Endothelial cell (in vitro differentiated cells): ENCODE data around the gene TSPAN9. TPM values are rescaled to one million over a fixed set of nuclear protein-coding genes. Genes with fewer than 3 reads are reported as not detected.
A peak's percentile ranks its signal among the peaks of the same experiment; 100 is the strongest.

Source experiments
- DNase-seq: peaks from one replicate; pipeline ENCODE4 v3.0.0; 2021; ENCODE audit warnings: low spot score
- H3K27ac Mint-ChIP-seq: one replicate; pipeline ENCODE4 v1.8.0; 2021; ENCODE audit warnings: mixed read lengths, inconsistent platforms; ENCODE audit not compliant: unreplicated experiment
- H3K27me3 Mint-ChIP-seq: one replicate; pipeline ENCODE4 v1.8.0; 2021; ENCODE audit warnings: mild to moderate bottlenecking, moderate library complexity, mixed read lengths, inconsistent platforms; ENCODE audit not compliant: unreplicated experiment
- H3K36me3 Mint-ChIP-seq: one replicate; pipeline ENCODE4 v1.8.0; 2021; ENCODE audit warnings: mild to moderate bottlenecking, low read depth, mixed read lengths, inconsistent platforms; ENCODE audit not compliant: unreplicated experiment
- H3K4me1 Mint-ChIP-seq: one replicate; pipeline ENCODE4 v1.8.0; 2021; ENCODE audit warnings: mild to moderate bottlenecking, mixed read lengths, inconsistent platforms; ENCODE audit not compliant: unreplicated experiment
- H3K4me3 Mint-ChIP-seq: one replicate; pipeline ENCODE4 v1.8.0; 2021; ENCODE audit warnings: mild to moderate bottlenecking, mixed read lengths, inconsistent platforms; ENCODE audit not compliant: unreplicated experiment
- H3K9me3 Mint-ChIP-seq: one replicate; pipeline ENCODE4 v1.8.0; 2021; ENCODE audit warnings: mixed read lengths, inconsistent platforms; ENCODE audit not compliant: unreplicated experiment
- CTCF ChIP-seq: fragments of 200-600 bp; sonication (generic); IDR thresholded peaks from one replicate; pipeline ENCODE4 v1.5.0; 2021; ENCODE audit warnings: antibody characterized with exemption; ENCODE audit not compliant: unreplicated experiment
- total RNA-seq: library from RNA; stranded (reverse); fragmentation: NEBNext Ultra II Directional; extraction: Animal tissue kit (Norgen Biotek cat#: 25700); gene quantifications from one replicate; pipeline ENCODE4 v1.2.1, GENCODE V29; 2021; ENCODE audit not compliant: unreplicated experiment

TSPAN9 gene
- total RNA-seq, 1 donor from 2014 or later: 116 TPM

- DNase-seq: peak; percentile 86
Observed at GRCh38 chr12:3122841-3123678, 45.9 kb downstream of the TSPAN9 start.

GRCh38 chr12:3123729-3124128, 46.5 kb downstream of the TSPAN9 start:
- Mint-ChIP-seq H3K4me1 (peaks cover 62% of the 10 kb centered on the region), H3K27me3 (peaks cover 7% of the 10 kb centered on the region), H3K4me3 (no peak overlapping the region), H3K9me3 (no peaks in the 10 kb centered on the region), H3K27ac (peak overlapping the region; percentile 88), H3K36me3 (peaks cover 18% of the 10 kb centered on the region)
- DNase-seq: no peak
- TF ChIP-seq CTCF: no peak

More at GRCh38 chr12:3122841-3123678, 45.9 kb downstream of the TSPAN9 start:
- H3K27ac Mint-ChIP-seq: peak overlapping the region; percentile 98
- H3K9me3 Mint-ChIP-seq: no peaks in the 10 kb centered on the region
- no peak for TF ChIP-seq CTCF
- peaks cover 11% of the 10 kb centered on the region for H3K36me3 Mint-ChIP-seq
- H3K27me3 Mint-ChIP-seq: peaks cover 8% of the 10 kb centered on the region
- no peak overlapping the region for H3K4me3 Mint-ChIP-seq
- H3K4me1 Mint-ChIP-seq: peaks cover 61% of the 10 kb centered on the region

GRCh38 chr12:3124917-3125316, 47.7 kb downstream of the TSPAN9 start:
- Mint-ChIP-seq H3K27ac (no peak overlapping the region), H3K36me3 (peaks cover 20% of the 10 kb centered on the region), H3K4me3 (no peak overlapping the region), H3K27me3 (peaks cover 4% of the 10 kb centered on the region), H3K4me1 (peaks cover 60% of the 10 kb centered on the region), H3K9me3 (no peaks in the 10 kb centered on the region)
- no peak for DNase-seq
- no peak for TF ChIP-seq CTCF

GRCh38 chr12:3125674-3126073, 48.5 kb downstream of the TSPAN9 start:
- Mint-ChIP-seq H3K36me3 (peaks cover 16% of the 10 kb centered on the region), H3K9me3 (no peaks in the 10 kb centered on the region), H3K27ac (no peak overlapping the region), H3K4me1 (peaks cover 60% of the 10 kb centered on the region), H3K4me3 (no peak overlapping the region), H3K27me3 (no peaks in the 10 kb centered on the region)
- DNase-seq: no peak
- TF ChIP-seq CTCF: no peak

- no peak overlapping the region for H3K27ac Mint-ChIP-seq
- no peak for DNase-seq
- H3K9me3 Mint-ChIP-seq: no peaks in the 10 kb centered on the region
- H3K4me1 Mint-ChIP-seq: peaks cover 51% of the 10 kb centered on the region
- H3K36me3 Mint-ChIP-seq: peaks cover 16% of the 10 kb centered on the region
- no peaks in the 10 kb centered on the region for H3K27me3 Mint-ChIP-seq
- H3K4me3 Mint-ChIP-seq: no peak overlapping the region
- TF ChIP-seq CTCF: no peak
Observed at GRCh38 chr12:3127832-3128231, 50.7 kb downstream of the TSPAN9 start.
